A549 (cell line): ENCODE measurements around the gene HAUS5. TPM values are rescaled to one million over a fixed set of nuclear protein-coding genes. Genes with fewer than 3 reads are reported as not detected.
A peak's percentile ranks its signal among the peaks of the same experiment; 100 is the strongest.

ENCODE experiments used
- ATAC-seq, 2 experiments: fragments of 200-7000 bp in 1 of 2; fragments of >200 bp in 1 of 2; cut with Nextera tagmentation in 1 of 2; cut with Tn5 transposase in 1 of 2; 3 replicates each; pipeline versions ENCODE4 v1.8.0 to v1.9.1; 2018 to 2020; ENCODE audit warnings: mild to moderate bottlenecking in 1 of 2, moderate library complexity in 1 of 2
- CTCF ChIA-PET: fragments of 300-600 bp; sonication (Branson Sonifier 250); formaldehyde crosslinking; extraction: SDS; loops from one replicate; lab custom pipeline; 2021; ENCODE audit warnings: antibody characterized with exemption, inconsistent platforms; lab: Yijun Ruan, JAX
- POLR2A ChIA-PET: fragments of 350-600 bp; formaldehyde crosslinking; extraction: SDS; loops from one replicate; lab custom pipeline; 2021; ENCODE audit warnings: antibody characterized with exemption, inconsistent platforms; lab: Yijun Ruan, JAX
- DNase-seq, 2 experiments: peaks; one replicate each; pipeline versions ENCODE4 v3.0.0 to v3.0.0-alpha.2; 2011 to 2016; ENCODE audit warnings: low read depth in 1 of 2, low spot score in 1 of 2
- FAIRE-seq: peaks from 2 replicates; lab custom pipeline; 2011; peaks lifted over from hg19 to GRCh38; lab: Jason Lieb, UNC
- H3K27ac ChIP-seq, 2 experiments: fragments of >200 bp; sonication (Bioruptor Twin); formaldehyde crosslinking; 3 replicates each; pipeline ENCODE4 v1.5.1; 2016 to 2017
- H3K4me1 ChIP-seq: fragments of >200 bp; sonication (Bioruptor Twin); formaldehyde crosslinking; 3 replicates; pipeline ENCODE4 v1.6.1; 2016
- H3K4me2 ChIP-seq: fragments of >200 bp; sonication (Bioruptor Twin); formaldehyde crosslinking; 3 replicates; pipeline ENCODE4 v1.6.1; 2016
- H3K4me3 ChIP-seq: fragments of >200 bp; sonication (Bioruptor Twin); formaldehyde crosslinking; 3 replicates; pipeline ENCODE4 v1.5.1; 2016
- H3K9me3 ChIP-seq: fragments of >200 bp; sonication (Bioruptor Twin); formaldehyde crosslinking; 3 replicates; pipeline ENCODE4 v1.6.1; 2016
- CBX2 ChIP-seq: fragments of 200-600 bp; sonication (generic); IDR thresholded peaks from 2 replicates; pipeline ENCODE4 v1.6.1; 2016; ENCODE audit warnings: low read depth, mild to moderate bottlenecking, borderline replicate concordance
- CBX8 ChIP-seq: fragments of 200-600 bp; sonication (generic); IDR thresholded peaks from 2 replicates; pipeline ENCODE4 v1.6.1; 2016
- CHD2 ChIP-seq: fragments of 150-350 bp; IDR thresholded peaks from 2 replicates; pipeline ENCODE4 v1.6.1; 2014; ENCODE audit warnings: low read length; ENCODE audit not compliant: partially characterized antibody
- CHD4 ChIP-seq: fragments of 200-600 bp; sonication (generic); IDR thresholded peaks from 2 replicates; pipeline ENCODE4 v1.6.1; 2016; ENCODE audit warnings: antibody characterized with exemption, mild to moderate bottlenecking, borderline replicate concordance
- E2F6 ChIP-seq: IDR thresholded peaks from 2 replicates; pipeline ENCODE4 v1.6.1; 2012; ENCODE audit warnings: low read depth, borderline replicate concordance
- EHMT2 ChIP-seq: fragments of 200-600 bp; sonication (generic); IDR thresholded peaks from 2 replicates; pipeline ENCODE4 v1.6.1; 2016; ENCODE audit warnings: antibody characterized with exemption, low read depth, mild to moderate bottlenecking, moderate library complexity
- ESRRA ChIP-seq: fragments of 150-350 bp; IDR thresholded peaks from 2 replicates; pipeline ENCODE4 v1.6.1; 2014; ENCODE audit warnings: mild to moderate bottlenecking, low read length, borderline replicate concordance
- FOXS1 ChIP-seq: fragments of 250-450 bp; sonication (Bioruptor Pico); IDR thresholded peaks from 2 replicates; pipeline ENCODE4 v1.5.0; 2020; ENCODE audit warnings: mild to moderate bottlenecking, moderate library complexity
- GATA3 ChIP-seq: IDR thresholded peaks from 2 replicates; pipeline ENCODE4 v1.6.1; 2012; ENCODE audit warnings: borderline replicate concordance
- HEYL ChIP-seq: fragments of 250-450 bp; sonication (Bioruptor Pico); IDR thresholded peaks from 2 replicates; pipeline ENCODE4 v1.8.0; 2021; ENCODE audit warnings: mild to moderate bottlenecking, moderate library complexity
- HMGXB4 ChIP-seq: fragments of 250-450 bp; sonication (Bioruptor Pico); IDR thresholded peaks from 2 replicates; pipeline ENCODE4 v1.5.0; 2021; ENCODE audit warnings: mild to moderate bottlenecking, moderate library complexity, borderline replicate concordance
- HOXA7 ChIP-seq: fragments of 250-450 bp; sonication (Bioruptor Pico); IDR thresholded peaks from 2 replicates; pipeline ENCODE4 v1.5.0; 2020; ENCODE audit warnings: mild to moderate bottlenecking, moderate library complexity
- HOXB13 ChIP-seq: fragments of 250-450 bp; sonication (Bioruptor Pico); IDR thresholded peaks from 2 replicates; pipeline ENCODE4 v1.5.0; 2020; ENCODE audit warnings: low read depth, mild to moderate bottlenecking, moderate library complexity
- HOXB5 ChIP-seq: fragments of 250-450 bp; sonication (Bioruptor Pico); IDR thresholded peaks from 2 replicates; pipeline ENCODE4 v1.5.0; 2020; ENCODE audit warnings: mild to moderate bottlenecking, moderate library complexity
- JUNB ChIP-seq: fragments of >200 bp; sonication (Bioruptor Twin); formaldehyde crosslinking; IDR thresholded peaks from 2 replicates; pipeline ENCODE4 v1.6.1; 2016
- KDM1A ChIP-seq: fragments of 200-600 bp; sonication (generic); IDR thresholded peaks from 2 replicates; pipeline ENCODE4 v1.6.1; 2016; ENCODE audit warnings: low read depth, mild to moderate bottlenecking
- KDM5A ChIP-seq: fragments of 200-600 bp; sonication (generic); IDR thresholded peaks from 2 replicates; pipeline ENCODE4 v1.6.1; 2016; ENCODE audit warnings: antibody characterized with exemption, mild to moderate bottlenecking
- MAFK ChIP-seq: fragments of 450-650 bp; IDR thresholded peaks from 2 replicates; pipeline ENCODE4 v1.6.1; 2014; ENCODE audit not compliant: partially characterized antibody
- MAX ChIP-seq: IDR thresholded peaks from 2 replicates; pipeline ENCODE4 v1.6.1; 2012
- MYC ChIP-seq: IDR thresholded peaks from 2 replicates; pipeline ENCODE4 v1.6.1; 2012; ENCODE audit warnings: mild to moderate bottlenecking, inconsistent platforms, low read length, improper control_type of control experiment, borderline replicate concordance
- NR3C1 ChIP-seq: fragments of >200 bp; sonication (Bioruptor Twin); formaldehyde crosslinking; IDR thresholded peaks from 3 replicates; pipeline ENCODE4 v1.6.1; 2017
- PHF8 ChIP-seq: fragments of 200-600 bp; sonication (generic); IDR thresholded peaks from 2 replicates; pipeline ENCODE4 v1.6.1; 2016; ENCODE audit warnings: low read depth, mild to moderate bottlenecking, antibody characterized with exemption, moderate library complexity, borderline replicate concordance
- RFX5 ChIP-seq: fragments of 450-650 bp; IDR thresholded peaks from 2 replicates; pipeline ENCODE4 v1.7.1; 2014; ENCODE audit warnings: antibody characterized with exemption, mild to moderate bottlenecking, moderate library complexity
- RNF2 ChIP-seq: fragments of 200-600 bp; sonication (generic); IDR thresholded peaks from 2 replicates; pipeline ENCODE4 v1.6.1; 2016; ENCODE audit warnings: low read depth, mild to moderate bottlenecking, antibody characterized with exemption, moderate library complexity, borderline replicate concordance
- SREBF2 ChIP-seq: fragments of 450-650 bp; IDR thresholded peaks from 2 replicates; pipeline ENCODE4 v1.6.1; 2014; ENCODE audit warnings: mild to moderate bottlenecking, moderate library complexity
- TP53 ChIP-seq: fragments of 250-450 bp; sonication (Bioruptor Pico); IDR thresholded peaks from 2 replicates; pipeline ENCODE4 v1.5.0; 2021; ENCODE audit warnings: mild to moderate bottlenecking, moderate library complexity
- ZNF302 ChIP-seq: fragments of 250-450 bp; sonication (Bioruptor Pico); IDR thresholded peaks from 2 replicates; pipeline ENCODE4 v1.9.0; 2021; ENCODE audit warnings: inconsistent platforms, mild to moderate bottlenecking, moderate library complexity
- WGBS: methylation state at CpG from one replicate; pipeline ENCODE4 v1.1.6; 2017; ENCODE audit errors: missing lambda C conversion rate; 5-methylcytosine and 5-hydroxymethylcytosine counted together
- polyA plus RNA-seq, 4 experiments: library from polyadenylated mRNA; depleted of rRNA in 3 of 4; stranded (reverse); fragments of >200 nt; fragmentation: RNase III in 1 of 4; extraction: RNeasy Plus Mini Kit Qiagen cat#74134 plus additional on column Dnase treatment in 1 of 4; gene quantifications; 2 replicates in 3 of 4; 3 replicates in 1 of 4; pipeline ENCODE4 v1.2.3, GENCODE V29; 2011 to 2017
- TF ChIP-seq, protein P1 (sequence below): fragments of 250-450 bp; sonication (Bioruptor Pico); IDR thresholded peaks from 2 replicates; pipeline ENCODE4 v1.5.0; 2020; ENCODE audit warnings: low read depth, mild to moderate bottlenecking, moderate library complexity
- TF ChIP-seq, protein P2 (sequence below): fragments of >200 bp; sonication (Bioruptor Twin); formaldehyde crosslinking; IDR thresholded peaks from 2 replicates; pipeline ENCODE4 v1.6.1; 2016

The HAUS5 gene
- polyA plus RNA-seq, 2 of the 4 experiments (the other 2 are of a cell fraction) = 7.3 to 16.1 TPM

- Histone ChIP-seq H3K4me3 (peak overlapping the region; percentile 61), H3K4me2 (peak overlapping the region; percentile 98)
- ATAC-seq = no peak
- TF ChIP-seq FOXS1 (CRISPR knock-in tag) = no peak
- no peak for TF ChIP-seq CHD4
- TF ChIP-seq EHMT2 = no peak
- no peak for TF ChIP-seq GATA3
- TF ChIP-seq, protein P1, sequence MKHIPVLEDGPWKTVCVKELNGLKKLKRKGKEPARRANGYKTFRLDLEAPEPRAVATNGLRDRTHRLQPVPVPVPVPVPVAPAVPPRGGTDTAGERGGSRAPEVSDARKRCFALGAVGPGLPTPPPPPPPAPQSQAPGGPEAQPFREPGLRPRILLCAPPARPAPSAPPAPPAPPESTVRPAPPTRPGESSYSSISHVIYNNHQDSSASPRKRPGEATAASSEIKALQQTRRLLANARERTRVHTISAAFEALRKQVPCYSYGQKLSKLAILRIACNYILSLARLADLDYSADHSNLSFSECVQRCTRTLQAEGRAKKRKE (CRISPR knock-in tag) = no peak
- TF ChIP-seq HOXB13 (CRISPR knock-in tag) = no peak
- TF ChIP-seq MAFK = no peak
- TF ChIP-seq KDM5A = no peak
- no peak for TF ChIP-seq HOXB5 (CRISPR knock-in tag)
- TF ChIP-seq CHD2 = no peak
- no peak for TF ChIP-seq CBX2
- TF ChIP-seq MYC = no peak
- no peak for TF ChIP-seq ZNF302 (CRISPR knock-in tag)
- no peak for TF ChIP-seq HOXA7 (CRISPR knock-in tag)
- no peak for TF ChIP-seq RFX5
- no peak for TF ChIP-seq E2F6
- TF ChIP-seq PHF8 = no peak
- TF ChIP-seq, all 56 proteins: peak for 0
- Histone ChIP-seq H3K9me3 (no peaks in the 10 kb centered on the region), H3K4me1 (peaks cover 18% of the 10 kb centered on the region; the same call in 2 of the 3 replicates), H3K27ac (peak overlapping the region; percentile 75 to 89)
- DNase-seq = no peak
- FAIRE-seq = no peak
- WGBS = 60% methylated on average over 13 of the region's 15 CpGs
- POLR2A ChIA-PET = interaction anchor here (0.5 to 1.6 kb wide), 5 partner anchors 10 to 39 kb away, joined by 3 to 6 read pairs (median 4); no protein-coding TSS in a partner anchor
- CTCF ChIA-PET = interaction anchor here (0.6 to 4.2 kb wide), 14 partner anchors 14 to 169 kb away, joined by 3 to 28 read pairs (median 4); partner anchors contain the start of genes HAUS5, RBM42 and U2AF1L4
Measured at GRCh38 chr19:35642798-35643254, 30.3 kb downstream of the HAUS5 start.

DNA sequence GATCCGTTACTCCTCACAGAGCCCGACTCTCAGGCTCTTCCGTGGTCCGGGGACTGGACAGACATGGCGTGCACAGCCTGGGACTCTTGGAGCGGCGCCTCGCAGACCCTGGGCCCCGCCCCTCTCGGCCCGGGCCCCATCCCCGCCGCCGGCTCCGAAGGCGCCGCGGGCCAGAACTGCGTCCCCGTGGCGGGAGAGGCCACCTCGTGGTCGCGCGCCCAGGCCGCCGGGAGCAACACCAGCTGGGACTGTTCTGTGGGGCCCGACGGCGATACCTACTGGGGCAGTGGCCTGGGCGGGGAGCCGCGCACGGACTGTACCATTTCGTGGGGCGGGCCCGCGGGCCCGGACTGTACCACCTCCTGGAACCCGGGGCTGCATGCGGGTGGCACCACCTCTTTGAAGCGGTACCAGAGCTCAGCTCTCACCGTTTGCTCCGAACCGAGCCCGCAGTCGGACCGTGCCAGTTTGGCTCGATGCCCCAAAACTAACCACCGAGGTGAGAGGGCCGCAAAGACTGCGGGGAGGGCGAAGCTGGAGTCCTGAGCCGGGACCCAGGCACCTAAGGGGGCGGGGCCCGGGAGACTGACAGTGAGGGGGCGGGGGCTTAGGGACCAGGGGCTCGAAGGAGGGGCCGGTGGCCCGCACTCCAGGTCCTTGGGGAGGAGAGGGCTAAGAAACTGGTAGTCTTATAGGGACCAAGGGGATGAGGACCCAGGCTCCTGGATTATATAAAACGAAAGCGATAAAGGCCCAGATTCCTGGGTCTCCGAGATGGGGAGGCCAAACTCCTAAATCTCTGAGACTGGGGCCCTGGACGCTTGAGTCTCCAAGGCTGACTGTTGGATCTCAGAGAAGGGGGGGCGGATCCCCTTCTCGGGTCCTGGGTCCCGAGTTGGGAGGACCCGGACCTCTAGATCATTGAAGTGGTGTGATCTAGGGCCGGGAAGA is 31.0 kb downstream of the HAUS5 start:
- ATAC-seq = peak; percentile 61 to 75
- 2% methylated on average over 38 of the region's 69 CpGs for WGBS
- POLR2A ChIA-PET = interaction anchor here (0.5 to 2.2 kb wide), 14 partner anchors 9 to 105 kb away, joined by 3 to 10 read pairs (median 4); partner anchors contain the start of genes HAUS5, LIN37, PSENEN and RBM42
- DNase-seq = peak; percentile 94 to 99
- peaks cover 18% of the 10 kb centered on the region; the same call in 2 of the 3 replicates for H3K4me1 ChIP-seq
- CTCF ChIA-PET = interaction anchor here (0.6 to 4.2 kb wide), 21 partner anchors 8 to 323 kb away, joined by 3 to 28 read pairs (median 4); partner anchors contain the start of genes HAUS5, RBM42 and U2AF1L4
- FAIRE-seq = no peak
- H3K4me2 ChIP-seq = peak overlapping the region; percentile 98
- H3K9me3 ChIP-seq = no peaks in the 10 kb centered on the region
- H3K27ac ChIP-seq = peak overlapping the region; percentile 75 to 89
- peak overlapping the region; percentile 61 for H3K4me3 ChIP-seq
- no peak for TF ChIP-seq CBX8
- no peak for TF ChIP-seq RNF2
- TF ChIP-seq NR3C1 = no peak
- no peak for TF ChIP-seq KDM1A
- no peak for TF ChIP-seq FOXS1 (CRISPR knock-in tag)
- TF ChIP-seq MAFK = no peak
- 0 out of 2 replicates have a peak, but pooled peaks have one; percentile 37 for TF ChIP-seq RFX5
- peak; percentile 96 for TF ChIP-seq MAX
- peak; percentile 90 for TF ChIP-seq PHF8
- TF ChIP-seq GATA3 = peak; percentile 91
- no peak for TF ChIP-seq HOXA7 (CRISPR knock-in tag)
- TF ChIP-seq, protein P2, sequence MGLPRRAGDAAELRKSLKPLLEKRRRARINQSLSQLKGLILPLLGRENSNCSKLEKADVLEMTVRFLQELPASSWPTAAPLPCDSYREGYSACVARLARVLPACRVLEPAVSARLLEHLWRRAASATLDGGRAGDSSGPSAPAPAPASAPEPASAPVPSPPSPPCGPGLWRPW = no peak
- no peak for TF ChIP-seq CBX2
- TF ChIP-seq SREBF2 = no peak
- TF ChIP-seq TP53 (CRISPR knock-in tag) = peak; percentile 75; the same call in 1 of the 2 replicates
- no peak for TF ChIP-seq JUNB
- TF ChIP-seq CHD2 = peak; percentile 48
- no peak for TF ChIP-seq HEYL (CRISPR knock-in tag)
- TF ChIP-seq MYC = peak; percentile 46; the same call in 1 of the 2 replicates
- peak; percentile 26; the same call in 1 of the 2 replicates for TF ChIP-seq ESRRA
- TF ChIP-seq HMGXB4 (CRISPR knock-in tag) = no peak; the same call in 1 of the 2 replicates
- no peak for TF ChIP-seq KDM5A
- peak; percentile 94 for TF ChIP-seq E2F6
